ENCODE results near the gene CEP85L.

- TF ChIP-seq CTCF (conservative IDR thresholded peaks at IDR 0.05; ENCODE audit: low read length) (no peak), EZH2phosphoT487 (IDR thresholded peaks at IDR 0.05; ENCODE audit: borderline replicate concordance, low read depth, low read length) (no peak)
Observed at GRCh38 chr6:118574051-118574865, 77.1 kb downstream of the CEP85L start.

Data from OCI-LY7 (cell line).